Epithelial cell of proximal tubule (primary cell): ENCODE data around the gene KMT2A. TPM values are rescaled to one million over a fixed set of nuclear protein-coding genes. Genes with fewer than 3 reads are reported as not detected.

Experiments used
- DNase-seq: peaks from one replicate; pipeline ENCODE4 v3.0.0-alpha.2; 2011; ENCODE audit warnings: low read depth
- H3K4me3 ChIP-seq: 2 replicates; pipeline ENCODE4 v1.5.1; 2011; ENCODE audit warnings: low read depth, mild to moderate bottlenecking, low read length
- total RNA-seq: library from RNA; depleted of rRNA; stranded (reverse); fragments of >200 nt; gene quantifications from 2 replicates; pipeline ENCODE4 v1.2.3, GENCODE V29; 2015
- TF ChIP-seq, protein P1 (sequence below): conservative IDR thresholded peaks from 2 replicates; pipeline ENCODE4 v1.5.1; 2012; ENCODE audit warnings: low read depth, mild to moderate bottlenecking, low read length

The KMT2A gene
- total RNA-seq, 1 donor from 2014 or later = 42.1 TPM

DNA sequence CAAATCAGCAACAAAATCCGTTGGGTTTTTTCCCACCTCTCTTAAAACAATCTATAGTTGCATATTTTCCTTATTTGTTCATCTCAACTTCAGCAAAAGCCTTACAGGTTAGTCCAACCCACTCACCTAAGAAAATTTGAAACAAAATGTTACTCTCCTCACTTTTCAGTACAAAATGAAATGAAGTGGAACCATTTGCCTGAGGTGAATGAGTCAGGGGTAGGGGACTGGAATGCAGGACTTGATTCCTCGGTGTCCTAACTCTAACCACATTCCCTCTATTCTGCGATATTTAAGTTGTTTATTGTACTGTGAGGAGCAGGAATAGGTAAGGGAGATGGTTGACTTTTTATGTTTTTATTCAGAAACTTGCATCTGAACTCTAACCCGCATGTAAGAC lies 18.5 kb upstream of the KMT2A start:
- peak overlapping the region; percentile 9 for H3K4me3 ChIP-seq
- DNase-seq = peak; percentile 70

DNA sequence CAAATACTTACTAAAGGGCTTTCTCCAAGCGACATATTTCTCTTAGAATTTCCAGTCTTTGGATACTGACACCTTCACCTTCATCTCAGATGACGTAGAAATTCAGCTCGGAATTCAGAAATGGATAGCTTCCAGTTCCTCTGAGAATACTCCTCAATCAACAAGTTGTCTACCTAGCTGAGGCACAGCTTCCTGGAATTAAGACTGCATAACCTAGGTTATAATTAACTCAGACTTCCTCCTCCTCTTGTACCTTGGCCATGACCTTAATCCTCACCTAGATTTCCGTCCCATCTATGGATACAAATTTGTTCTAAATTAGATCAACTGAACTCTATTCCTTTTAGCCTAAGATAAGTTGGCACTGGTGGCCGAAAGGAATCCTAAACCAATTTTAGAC lies 17.5 kb upstream of the KMT2A start:
- peak overlapping the region; percentile 9 for H3K4me3 ChIP-seq
- TF ChIP-seq, protein P1, sequence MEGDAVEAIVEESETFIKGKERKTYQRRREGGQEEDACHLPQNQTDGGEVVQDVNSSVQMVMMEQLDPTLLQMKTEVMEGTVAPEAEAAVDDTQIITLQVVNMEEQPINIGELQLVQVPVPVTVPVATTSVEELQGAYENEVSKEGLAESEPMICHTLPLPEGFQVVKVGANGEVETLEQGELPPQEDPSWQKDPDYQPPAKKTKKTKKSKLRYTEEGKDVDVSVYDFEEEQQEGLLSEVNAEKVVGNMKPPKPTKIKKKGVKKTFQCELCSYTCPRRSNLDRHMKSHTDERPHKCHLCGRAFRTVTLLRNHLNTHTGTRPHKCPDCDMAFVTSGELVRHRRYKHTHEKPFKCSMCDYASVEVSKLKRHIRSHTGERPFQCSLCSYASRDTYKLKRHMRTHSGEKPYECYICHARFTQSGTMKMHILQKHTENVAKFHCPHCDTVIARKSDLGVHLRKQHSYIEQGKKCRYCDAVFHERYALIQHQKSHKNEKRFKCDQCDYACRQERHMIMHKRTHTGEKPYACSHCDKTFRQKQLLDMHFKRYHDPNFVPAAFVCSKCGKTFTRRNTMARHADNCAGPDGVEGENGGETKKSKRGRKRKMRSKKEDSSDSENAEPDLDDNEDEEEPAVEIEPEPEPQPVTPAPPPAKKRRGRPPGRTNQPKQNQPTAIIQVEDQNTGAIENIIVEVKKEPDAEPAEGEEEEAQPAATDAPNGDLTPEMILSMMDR = no peak
- DNase-seq = no peak

More for the DNA sequence above, 18.5 kb upstream of the KMT2A start:
- TF ChIP-seq, protein P1 = no peak

GRCh38 chr11:118427707-118428106 lies 8.6 kb upstream of the KMT2A start:
- DNase-seq = no peak
- no peak overlapping the region for H3K4me3 ChIP-seq
- TF ChIP-seq, protein P1 = no peak

DNA sequence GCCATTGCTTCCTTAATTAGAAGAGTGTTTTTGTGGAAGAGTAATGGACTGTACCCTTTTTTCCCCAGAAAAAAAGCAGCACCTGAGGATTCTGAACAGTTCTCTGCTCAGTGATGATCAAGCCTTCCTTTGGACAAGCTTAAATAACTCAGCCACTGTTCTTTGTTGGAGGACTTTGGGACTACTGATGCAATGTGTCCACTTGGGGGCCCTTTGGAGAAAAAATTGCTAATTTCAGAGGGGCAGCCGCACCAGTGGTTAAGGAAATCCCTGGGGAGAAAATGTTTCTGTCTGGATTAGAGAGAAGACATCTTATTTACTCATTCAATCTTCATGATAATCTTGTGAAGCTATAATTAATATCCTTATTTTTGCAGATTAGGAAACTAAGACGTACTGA lies 5.3 kb upstream of the KMT2A start:
- DNase-seq = no peak
- TF ChIP-seq, protein P1 = no peak
- H3K4me3 ChIP-seq = no peak overlapping the region

DNA sequence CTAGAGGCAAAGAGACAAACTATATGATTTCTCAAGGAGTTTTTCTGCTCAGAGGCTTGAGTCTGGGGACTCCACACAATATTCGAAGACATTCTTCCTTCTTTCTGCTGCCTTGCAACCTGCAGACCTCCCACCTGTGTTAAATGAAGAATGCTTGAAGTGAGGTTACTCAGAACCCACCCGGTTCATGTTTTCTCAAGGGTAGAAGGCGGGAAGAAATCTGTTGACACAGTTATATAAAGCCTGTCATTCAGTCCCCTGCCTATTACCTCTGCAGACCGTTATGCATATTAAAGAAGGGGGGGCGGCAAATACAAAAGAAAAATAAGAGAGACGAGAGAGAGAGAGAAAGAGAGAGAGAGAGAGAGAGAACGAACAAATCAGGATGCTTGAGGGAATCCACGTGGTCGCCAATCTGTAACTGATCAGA lies 2.2 kb upstream of the KMT2A start:
- no peak for DNase-seq
- peak overlapping the region; percentile 63 for H3K4me3 ChIP-seq
- TF ChIP-seq, protein P1 = no peak

GRCh38 chr11:118434553-118435289 lies 1.6 kb upstream of the KMT2A start:
- TF ChIP-seq, protein P1 = no peak
- peak overlapping the region; percentile 63 for H3K4me3 ChIP-seq
- no peak for DNase-seq
